Activated CD4-positive, alpha-beta T cell treated with anti-CD3 and anti-CD28 coated beads, Interleukin-2, amount 50 U/mL, for 48 hours (primary cell): ENCODE measurements around the gene GTF2A1L.
"Not testable (repeated sequence)": the region's sequence is repeated elsewhere in the genome, so short reads cannot be mapped to it uniquely, and the experiment has no call there.

Source experiments
- DNase-seq, 2 experiments: peaks; one replicate each; pipeline ENCODE4 v3.0.0-alpha.2; 2020

GTF2A1L gene

DNA sequence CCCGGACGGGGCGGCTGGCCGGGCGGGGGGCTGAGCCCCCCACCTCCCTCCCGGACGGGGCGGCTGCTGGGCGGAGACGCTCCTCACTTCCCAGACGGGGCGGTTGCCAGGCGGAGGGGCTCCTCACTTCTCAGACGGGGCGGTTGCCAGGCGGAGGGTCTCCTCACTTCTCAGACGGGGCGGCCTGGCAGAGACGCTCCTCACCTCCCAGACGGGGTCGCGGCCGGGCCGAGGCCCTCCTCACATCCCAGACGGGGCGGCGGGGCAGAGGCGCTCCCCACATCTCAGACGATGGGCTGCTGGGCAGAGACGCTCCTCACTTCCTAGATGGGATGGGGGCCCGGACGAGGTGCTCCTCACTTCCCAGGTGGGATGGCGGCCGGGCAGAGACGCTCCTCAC is 3.1 kb upstream of the GTF2A1L start:
- DNase-seq, result not testable (repeated sequence)

DNA sequence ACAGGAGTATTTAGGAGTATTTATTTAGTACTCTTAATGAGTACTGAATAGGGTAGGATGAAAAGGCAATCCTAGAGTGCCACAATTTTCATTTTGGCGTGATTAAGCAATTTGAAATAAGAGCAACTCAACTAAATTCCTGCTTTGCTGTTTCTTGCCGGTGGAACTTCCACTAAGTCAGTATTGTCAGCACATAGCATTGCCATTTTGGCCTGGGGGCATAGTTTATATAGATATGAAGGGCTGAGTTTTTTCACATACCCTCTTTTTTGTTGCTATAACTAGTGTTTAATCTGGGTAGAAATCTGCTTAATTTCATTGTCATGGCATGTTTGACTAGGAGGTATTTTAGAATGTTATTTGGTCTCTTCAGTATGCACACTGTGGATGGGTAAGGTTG is 1.9 kb downstream of the GTF2A1L start:
- no peak for DNase-seq

DNA sequence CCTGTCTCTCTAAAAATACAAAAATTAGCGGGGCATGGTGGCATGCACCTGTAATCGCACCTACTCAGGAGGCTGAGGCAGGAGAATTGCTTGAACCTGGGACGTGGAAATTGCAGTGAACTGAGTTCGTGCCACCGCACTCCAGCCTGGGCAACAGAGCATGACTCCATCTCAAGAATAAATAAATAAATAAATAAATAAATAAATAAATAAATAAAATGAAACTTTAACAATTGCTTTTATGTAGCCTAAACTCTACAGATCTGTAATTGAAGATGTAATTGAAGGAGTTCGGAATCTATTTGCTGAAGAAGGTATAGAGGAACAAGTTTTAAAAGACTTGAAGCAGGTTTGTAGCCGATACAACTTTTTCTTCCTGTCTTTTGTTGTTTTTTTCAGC is 2.9 kb downstream of the GTF2A1L start:
- no peak for DNase-seq

DNA sequence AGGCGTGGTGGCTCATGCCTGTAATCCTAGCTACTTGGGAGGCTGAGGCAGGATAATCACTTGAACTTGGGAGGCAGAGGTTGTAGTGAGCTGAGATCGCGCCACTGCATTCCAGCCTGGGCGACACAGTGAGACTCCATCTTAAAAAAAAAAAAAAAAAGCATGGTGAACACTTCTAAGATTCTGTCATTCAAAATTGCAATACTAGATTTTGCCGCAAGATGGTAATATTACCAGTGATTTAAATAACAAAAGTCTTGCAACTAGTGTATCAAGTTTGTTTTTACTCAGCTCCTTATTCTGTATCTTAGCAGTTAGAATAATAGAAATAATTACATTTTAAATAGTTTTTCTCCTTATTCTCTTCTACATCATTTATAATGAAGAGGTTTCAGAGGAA is 5.0 kb downstream of the GTF2A1L start:
- not testable (repeated sequence) for DNase-seq

DNA sequence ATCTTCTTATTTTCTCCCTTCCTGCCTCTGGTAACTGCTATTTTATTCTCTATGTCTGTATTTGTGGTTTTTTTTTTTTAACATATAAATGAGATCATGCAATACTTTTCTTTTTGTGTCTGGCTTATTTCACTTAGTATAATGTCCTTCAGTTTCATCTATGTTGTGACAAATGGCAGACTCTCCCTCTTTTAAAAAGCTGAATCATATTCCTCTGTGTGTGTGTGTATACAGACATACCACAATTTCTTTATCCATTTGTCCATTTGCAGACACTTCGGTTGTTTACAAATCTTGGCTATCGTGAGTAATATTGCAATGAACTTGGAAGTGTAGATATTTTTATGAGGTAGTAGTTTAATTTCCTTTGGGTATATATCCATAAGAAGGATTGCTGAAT is 7.0 kb downstream of the GTF2A1L start:
- DNase-seq, result no peak

DNA sequence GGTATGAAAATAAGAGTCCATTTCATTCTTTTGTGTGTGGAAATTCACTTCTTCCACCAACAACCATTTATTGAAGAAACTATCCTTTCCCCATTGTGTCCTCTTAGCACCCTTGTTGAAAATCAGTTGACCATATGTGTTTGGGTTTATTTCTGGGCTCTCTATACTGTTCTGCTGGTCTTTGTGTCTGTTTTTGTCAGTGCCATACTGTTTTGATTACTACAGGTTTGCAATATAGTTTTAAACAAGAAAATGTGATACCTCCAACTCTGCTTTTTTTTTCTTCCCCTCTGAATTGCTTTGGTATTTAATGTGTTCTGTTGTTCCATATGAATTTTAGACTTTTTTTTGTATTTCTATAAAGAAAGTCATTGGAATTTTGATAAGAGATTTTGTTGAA is 8.4 kb downstream of the GTF2A1L start:
- DNase-seq, result no peak

DNA sequence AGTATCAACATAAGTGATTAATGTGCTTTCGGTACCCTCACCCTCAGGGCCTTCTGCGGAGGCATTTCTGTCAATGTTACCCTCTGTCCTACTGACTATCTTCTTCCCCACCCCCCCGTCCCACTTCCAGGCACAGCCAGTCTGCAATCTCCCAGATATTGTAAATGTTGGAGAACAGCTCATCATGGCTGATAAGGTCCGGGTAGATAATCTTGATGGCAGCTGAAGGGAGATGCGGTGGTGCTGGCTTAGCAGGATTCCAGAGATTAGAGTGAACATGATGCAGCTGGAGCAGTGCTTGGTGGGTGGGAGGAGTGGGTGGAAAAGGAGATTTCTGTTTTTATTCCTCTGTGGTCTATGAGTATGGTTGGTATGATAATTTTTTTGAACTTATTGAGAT is 15.5 kb downstream of the GTF2A1L start:
- DNase-seq, result no peak

DNA sequence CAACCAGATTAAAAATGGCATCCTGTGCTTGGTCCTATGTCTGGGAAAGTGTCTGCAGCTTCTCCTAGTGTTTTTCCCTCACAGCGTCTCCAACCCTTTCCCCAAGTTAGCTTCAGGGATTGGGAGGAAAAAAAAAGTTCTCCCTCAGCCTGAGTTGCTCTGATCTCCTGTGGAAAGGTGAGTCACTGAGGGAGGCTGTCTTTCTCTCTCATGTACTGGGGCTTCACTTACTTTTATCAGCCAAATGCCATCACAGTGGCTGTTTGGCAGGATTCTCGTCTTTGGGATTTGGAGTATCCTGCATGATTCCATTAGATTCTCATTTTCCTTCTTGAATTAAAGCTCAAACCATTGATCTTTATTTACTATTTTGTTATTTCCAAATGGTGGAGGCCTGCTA is 18.1 kb downstream of the GTF2A1L start:
- no peak for DNase-seq

DNA sequence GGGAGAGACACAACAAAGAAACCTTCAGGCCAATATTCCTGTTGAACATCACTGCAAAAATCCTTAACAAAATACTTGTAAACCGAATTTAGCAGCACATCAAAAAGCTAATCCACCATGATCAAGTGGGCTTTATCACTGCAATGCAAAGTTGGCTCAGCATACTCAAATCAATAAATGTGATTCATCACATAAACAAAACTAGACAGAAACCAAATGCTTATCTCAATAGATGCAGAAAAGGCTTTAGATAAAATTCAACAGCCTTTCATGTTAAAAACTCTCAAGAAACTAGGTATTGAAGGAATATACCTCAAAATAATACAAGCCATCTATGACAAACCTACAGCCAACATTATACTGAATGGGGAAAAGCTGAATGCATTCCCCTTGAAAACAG is 20.6 kb downstream of the GTF2A1L start:
- no peak for DNase-seq

DNA sequence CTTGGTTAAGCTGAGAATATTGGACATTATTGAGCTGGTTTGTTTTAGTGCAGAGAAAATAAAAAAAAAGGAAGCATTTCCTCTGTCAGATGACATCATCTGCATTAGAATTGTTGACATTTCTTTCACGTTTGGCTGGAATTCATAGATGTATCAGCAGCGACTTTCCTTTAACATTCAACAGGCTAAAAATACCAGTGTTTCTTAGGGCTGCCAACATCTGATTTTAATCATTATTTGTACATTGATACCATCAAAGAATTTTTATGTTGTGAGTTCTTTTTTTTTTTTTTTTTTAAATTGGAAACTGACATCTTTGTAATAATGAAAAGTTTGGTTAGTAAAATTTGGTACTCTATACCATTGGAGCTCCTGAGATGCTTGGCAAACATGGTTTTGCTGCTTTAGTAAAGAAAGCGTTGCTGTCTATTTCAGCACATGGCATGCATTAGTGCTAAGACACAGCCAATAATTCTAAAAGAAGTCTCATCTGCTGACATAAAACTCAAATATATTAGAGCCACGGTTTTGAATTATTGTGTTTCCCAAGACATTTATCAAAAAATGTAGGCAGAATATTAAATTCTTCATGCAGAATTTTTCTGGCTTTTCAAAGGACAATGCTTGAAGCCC is 33.6 kb downstream of the GTF2A1L start:
- no peak for DNase-seq

DNA sequence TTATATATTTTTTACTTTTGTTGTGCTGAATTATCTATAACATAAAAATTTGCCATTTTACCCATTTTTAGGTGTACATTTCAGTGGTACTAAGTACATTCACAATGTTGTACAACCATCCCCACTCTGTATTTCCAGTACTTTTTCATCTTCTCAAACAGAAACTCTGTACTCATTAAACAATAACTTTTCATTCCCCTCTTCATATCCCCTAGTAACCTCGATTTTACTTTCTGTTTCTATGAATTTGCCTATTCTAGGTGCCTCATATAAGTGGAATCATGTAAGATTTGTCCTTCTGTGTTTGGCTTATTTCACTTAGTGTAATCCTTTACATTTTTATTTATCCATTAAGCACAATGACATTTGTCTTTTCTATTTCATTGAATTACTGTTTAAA is 51.3 kb downstream of the GTF2A1L start:
- DNase-seq, result no peak

DNA sequence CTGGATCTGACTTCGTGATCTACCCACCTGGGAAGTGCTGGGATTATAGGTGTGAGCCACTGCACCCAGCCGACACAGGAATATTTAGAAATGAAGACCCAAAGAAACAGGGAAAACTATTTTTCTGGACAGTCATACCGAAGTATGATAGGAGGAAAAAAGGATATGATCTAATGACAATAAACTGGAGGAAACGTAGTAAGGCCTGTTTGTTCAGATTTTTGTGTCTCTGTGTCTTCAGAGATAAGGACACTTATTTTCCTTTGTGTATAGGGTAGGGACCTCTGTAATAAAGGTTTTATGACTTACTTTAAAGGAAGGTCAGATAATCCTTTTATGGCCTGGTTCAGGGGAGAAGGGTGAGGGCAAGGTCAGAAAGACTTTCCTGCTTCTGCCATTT is 55.9 kb downstream of the GTF2A1L start:
- no peak for DNase-seq

DNA sequence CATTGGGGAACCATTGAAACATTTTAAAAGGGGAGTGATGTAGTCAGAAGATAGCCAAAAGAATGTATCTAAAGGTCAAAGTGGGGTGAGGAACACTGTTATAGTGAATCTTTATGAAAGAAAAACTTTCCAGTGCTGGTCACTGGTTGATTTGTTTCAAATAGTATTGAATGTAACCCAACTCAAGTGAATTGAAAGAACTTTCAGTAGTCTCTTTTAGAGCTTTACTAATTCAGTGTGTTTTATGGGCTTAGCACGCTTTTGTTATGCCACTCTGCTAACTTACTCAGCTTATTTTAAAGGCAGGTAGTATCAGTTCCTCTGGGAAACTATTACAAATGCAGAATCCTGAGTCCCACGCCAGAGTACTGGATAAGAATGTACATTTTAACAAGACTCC is 57.3 kb downstream of the GTF2A1L start:
- DNase-seq, result no peak

DNA sequence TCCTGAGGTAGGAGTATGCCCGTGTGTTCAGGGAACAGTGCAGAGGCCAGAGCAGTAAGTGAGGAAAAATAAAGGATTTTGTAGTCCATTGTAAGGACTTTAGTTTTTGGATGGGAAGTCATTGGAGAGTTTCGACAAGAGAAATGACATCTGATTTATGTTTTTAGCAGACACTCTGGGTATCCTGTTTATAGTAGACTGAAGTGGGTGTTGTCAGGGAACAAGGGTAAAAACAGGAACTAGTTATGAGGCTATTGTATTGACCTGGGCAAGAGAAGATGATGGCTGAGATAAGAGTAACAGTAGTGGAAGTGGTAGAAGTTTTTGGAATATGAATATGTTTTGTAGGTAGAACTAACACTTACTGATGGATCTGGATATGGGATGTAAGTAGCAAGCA is 59.8 kb downstream of the GTF2A1L start:
- no peak for DNase-seq

DNA sequence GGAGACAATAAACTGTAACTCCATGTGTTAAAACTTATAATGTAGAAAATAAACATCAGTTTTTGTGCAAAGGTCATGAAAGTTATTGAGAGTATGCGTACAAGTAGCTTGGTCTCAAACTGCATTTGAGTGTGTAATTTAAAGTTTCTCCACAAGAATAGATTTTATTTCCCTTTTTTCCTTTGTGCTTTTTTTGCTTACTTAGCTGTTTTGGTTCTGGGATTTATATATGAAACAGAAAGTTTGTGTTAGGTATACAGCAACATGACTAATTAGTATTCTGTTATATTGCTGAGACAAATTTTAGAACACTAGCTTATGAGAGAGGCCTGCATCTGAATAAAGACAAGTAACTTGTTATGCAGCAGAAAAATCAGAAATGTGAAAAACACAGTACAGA is 67.5 kb downstream of the GTF2A1L start:
- DNase-seq, result no peak

DNA sequence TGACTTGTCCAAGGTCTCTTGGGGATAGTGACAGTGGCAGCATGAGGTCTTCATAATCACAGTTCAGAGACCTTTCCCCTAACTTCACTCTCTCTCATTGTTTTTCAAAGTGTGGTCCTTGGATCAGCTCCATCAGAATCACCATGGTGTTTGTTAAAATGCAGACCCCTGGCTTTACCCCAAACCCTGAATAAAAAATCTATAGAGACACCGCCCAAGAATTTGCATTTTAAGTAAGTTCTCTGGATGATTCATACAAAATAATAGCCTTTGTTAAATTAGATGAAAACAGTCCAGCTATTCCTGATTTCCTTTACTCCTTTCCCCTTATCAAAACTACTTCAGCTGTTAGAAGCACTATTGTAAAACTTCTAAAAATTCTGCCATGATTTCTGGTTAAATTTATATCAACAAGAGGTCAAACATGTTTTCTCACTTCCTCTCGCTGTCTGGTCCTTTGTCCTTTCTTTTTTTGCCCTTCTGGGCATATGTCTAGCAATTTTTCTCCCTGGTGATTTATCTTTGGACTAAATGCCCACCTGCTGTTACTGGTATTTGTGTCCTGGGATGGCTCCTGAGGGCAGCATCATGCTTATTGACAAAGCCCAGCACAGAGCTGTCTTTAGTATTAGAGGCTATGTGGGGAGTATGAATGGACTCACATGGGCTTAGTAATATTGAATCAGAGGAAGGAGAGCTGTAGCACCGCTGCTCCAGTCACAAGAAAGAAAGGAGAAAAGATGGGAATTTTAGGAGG is 74.5 kb downstream of the GTF2A1L start:
- DNase-seq, result no peak

DNA sequence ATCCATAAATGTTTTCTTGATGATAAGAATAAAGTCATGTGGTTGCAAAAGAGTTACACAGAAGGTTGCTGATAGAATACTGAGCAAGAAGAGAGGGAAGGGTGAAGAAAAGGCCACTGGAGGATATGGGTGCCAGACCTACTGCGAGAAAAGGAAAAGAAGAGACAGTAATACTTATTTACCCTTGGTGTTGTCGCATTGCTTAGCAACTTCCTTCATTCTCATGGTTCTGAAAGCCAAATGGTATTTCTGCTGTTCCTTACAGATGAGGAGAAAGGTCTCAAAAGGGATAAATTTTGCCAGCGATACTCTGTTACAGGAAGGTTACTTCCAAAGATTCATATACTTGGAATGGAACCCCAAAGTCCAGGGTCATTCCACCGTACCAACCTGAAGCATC is 75.4 kb downstream of the GTF2A1L start:
- DNase-seq, result no peak

DNA sequence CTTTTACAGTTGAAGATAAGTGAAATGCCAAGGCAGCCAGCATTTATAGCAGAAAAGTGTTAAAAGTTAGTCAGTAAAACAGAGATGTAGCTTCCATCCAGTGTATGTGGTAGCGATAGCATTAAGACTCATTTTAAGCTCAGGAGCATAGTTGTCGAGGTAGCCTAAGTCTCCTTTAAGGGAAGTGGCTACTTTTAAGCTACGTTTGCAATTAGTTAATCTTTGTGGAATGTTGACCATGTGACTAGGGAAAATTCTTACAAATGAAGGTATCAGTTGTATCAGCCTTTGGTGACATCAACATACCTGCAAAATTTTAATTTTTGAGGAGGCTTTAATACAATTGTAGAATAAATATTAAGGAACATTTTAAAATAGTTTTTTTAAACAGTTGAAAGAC is 76.0 kb downstream of the GTF2A1L start:
- DNase-seq, result no peak

DNA sequence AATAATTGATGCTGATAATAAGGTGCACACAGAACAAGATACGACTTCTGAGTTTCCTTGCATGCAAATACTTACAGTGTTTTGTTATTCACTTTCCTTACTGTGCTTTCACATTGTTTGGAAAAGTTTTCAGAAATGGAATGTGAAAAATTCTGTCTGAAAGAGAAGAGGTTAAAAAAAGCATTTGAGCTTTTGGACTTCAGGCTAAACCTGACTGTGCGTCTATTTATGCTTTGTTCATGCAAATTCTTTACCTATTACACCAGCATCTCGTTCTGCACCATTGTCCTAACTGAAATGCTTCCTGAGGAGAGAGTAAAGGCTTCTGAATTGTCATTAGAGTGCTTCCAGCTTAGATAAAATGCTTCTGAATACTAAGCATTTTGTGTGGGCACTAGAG is 76.5 kb downstream of the GTF2A1L start:
- no peak for DNase-seq

DNA sequence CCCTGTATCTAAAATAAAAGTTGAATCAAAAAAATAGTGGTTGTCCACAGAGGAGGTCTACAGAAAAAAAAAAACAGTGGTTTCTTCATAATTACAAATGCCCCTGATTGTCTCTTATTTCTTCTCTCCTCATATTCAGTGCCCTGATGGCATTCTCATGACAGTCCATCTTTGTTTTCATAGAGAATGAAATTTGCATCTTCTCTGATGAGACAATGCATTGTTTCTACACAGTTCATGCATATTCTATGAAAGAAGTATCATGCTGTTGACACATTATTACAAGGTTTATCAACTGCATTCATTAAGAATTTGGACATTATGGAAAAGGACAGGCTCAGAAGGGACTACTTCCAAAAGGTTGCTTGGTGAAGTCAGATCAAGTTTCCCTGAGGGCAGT is 78.3 kb downstream of the GTF2A1L start:
- DNase-seq, result no peak

DNA sequence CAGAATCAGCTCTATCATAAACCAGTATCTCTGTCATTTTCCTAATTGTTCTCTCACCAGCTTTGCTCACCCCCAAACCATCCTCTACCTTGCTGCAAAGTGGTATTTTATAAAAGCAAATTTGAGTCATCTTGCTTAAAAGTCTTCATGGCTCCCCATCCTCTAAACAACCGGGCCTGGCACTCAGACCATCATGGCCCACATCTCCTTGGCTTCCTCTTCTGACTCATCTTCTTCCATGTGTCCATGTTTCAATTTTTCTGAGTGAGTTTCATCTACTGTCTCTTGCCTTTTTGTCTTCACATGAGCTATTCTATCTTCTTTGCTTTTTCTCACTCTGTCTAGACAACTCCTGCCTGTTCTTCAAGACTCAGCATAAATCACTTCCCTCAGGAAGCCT is 79.2 kb downstream of the GTF2A1L start:
- DNase-seq, result no peak

DNA sequence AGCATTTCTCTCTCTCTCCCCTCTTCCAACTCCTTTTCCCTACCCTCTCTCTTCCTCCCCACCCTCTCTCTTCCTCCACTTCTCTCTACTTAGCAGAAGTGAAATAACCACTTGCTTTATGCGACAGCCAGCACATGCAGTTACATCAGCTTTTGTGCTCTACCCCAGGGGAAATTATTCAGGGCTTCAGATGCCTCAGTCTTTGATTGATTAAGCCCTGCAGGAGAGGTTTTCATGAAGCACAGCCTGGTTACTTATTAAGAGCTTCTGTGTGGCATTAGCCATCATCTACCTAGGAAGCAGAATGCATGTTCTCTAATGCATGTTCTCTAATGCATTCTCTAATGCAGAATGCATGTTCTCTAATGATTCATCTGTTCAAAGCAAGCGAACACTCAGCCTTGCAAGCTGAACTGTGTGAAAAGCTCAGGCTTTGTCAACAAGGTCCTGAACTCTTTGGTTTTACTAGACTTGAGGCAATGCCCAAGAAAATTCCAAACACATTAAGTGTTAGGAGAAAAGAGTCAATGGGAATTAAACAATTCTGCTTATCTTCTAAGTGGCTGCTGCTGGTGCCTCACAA is 81.8 kb downstream of the GTF2A1L start:
- no peak for DNase-seq

DNA sequence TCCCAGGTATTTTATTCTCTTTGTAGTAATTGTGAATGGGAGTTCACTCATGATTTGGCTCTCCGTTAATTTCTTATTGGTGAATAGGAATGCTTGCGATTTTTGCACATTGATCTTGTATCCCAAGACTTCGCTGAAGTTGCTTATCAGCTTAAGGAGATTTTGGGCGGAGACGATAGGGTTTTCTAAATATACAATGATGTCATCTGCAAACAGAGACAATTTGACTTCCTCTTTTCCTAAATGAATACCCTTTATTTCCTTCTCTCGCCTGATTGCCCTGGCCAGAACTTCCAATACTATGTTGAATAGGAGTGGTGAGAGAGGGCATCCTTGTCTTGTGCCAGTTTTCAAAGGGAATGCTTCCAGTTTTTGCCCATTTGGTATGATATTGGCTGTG is 86.0 kb downstream of the GTF2A1L start:
- DNase-seq, result not testable (repeated sequence)

DNA sequence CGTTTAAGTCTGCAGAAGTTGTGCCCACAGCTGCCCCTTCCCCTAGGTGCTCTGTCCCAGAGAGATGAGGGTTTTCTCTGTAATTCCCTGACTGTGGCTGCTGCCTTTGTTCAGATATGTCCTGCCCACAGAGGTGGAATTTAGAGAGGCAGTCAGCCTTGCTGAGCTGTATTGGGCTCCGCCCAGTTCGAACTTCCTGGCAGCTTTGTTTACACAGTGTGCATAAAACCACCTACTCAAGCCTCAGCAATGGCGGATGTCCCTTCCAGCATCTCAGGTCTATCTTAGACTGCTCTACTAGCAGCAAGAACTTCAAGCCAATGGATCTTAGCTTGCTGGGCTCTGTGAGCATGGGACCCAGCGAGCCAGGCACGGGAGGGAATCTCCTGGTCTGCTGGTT is 89.8 kb downstream of the GTF2A1L start:
- DNase-seq, result no peak
